ENCODE data around the gene TMEM266.

The TMEM266 gene

DNA sequence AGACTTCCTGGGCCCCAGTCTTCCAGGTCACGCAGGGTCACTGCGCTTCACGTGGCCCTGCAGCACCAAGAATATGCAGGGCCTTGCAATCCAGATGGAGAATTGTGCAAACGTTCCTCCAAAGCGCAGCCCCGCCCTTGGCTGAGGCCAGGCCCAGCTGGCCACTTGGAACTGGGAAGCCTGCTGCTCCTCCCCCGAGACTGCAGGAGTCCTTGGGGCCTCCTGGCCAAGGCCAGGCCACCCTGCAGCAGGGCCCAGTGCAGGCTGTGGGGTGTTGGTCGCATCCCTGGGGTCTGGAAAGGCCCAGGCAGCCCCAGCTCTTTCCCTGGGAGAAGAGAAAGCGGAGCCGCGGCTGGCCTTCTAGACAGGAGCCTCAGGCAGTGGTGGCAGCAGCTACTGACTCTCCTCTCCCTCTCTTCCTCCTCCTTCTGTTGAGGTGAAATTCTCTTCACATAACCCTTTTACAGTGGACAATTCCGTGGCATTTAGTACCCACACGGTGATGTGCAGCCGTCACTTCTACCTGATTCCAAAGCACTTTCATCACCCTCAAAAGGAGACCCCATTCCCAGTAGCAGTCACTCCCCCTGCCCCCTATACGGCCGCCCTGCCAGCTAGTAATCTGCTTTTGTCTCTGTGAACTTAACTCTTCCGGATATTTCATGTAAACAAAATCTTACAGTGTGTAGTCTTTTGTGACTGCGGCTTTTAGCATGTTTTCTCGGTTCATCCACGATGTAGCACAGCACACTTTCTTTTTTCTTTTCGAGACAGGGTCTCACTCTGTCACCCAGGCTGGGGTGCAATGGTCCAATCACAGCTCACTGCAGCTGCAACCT, 103.9 kb downstream of the TMEM266 start:
- no peak for DNase-seq

DNA sequence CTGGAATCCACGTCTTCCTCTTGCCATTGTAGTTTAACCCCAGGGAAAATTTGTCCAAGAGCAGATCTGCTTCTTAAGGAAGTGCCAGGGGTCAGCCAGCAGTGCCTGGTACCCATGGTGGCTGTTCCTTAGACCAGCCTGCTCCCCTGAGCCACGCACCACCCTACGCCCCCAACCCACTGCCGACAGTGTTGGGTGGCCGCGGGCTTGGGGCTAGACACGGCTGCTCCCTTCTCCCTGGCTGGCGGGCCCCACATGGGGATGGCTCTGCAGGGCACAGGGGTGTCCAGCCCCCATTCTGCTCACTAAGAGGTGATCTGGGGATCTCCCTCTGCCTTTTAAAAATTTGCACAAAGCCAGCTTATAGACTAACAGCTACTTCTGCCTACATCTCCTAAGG, 104.8 kb downstream of the TMEM266 start:
- DNase-seq = no peak

DNA sequence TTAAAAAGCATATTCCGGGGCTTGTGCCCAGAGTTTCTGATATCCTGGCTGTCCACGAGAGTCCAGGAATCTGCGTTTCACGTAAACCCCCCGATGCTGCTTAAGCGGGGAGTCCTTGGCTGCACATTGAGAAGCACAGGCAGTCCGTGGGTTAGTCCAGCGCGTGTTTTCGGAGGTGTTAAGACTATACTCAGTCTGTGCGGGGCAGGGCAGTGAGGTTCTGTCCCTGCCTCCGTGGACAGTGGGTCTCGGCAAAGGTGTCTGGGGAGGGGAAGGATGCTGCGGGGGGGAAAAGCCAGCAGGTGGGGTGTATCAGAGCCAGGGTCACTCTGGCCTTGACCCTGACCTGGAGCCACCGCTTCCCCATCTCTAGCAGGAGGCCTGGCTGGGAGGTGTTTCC, 106.2 kb downstream of the TMEM266 start:
- DNase-seq = no peak

DNA sequence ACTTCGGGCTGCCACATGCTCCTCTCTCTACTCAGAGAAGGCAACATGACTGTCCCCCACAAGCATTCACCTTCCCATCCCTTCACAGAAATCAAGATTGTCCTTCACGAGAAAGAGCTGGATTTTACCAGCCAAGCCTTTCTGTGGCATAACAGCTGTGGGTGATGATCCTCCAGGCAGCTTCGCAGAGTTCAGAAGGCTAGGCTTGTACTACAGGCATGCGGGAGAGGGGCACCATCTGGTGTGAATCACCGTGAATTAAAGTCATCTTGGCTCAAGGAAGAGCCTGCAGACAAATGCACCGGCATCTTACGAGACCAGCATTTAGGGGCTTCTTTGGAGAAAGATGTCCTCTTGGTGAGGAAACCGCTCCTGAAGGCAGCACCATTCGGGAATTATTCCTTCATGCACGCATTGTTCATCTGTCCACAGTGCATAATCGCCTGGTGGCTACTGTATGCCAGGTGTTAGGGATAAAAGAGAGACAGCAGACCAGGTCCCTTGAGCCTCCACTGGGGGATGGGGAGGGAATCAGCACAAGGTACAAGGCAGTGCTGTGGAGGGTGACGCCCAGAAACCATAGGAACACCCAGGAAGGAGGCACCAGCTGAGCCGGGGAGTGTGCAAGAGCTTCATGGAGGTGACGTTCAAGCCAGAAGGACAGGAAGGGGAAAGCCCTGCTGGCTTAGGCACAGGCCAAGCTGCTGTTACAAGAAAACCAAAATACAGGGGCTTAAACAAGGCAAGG, 108.6 kb downstream of the TMEM266 start:
- no peak for DNase-seq

DNA sequence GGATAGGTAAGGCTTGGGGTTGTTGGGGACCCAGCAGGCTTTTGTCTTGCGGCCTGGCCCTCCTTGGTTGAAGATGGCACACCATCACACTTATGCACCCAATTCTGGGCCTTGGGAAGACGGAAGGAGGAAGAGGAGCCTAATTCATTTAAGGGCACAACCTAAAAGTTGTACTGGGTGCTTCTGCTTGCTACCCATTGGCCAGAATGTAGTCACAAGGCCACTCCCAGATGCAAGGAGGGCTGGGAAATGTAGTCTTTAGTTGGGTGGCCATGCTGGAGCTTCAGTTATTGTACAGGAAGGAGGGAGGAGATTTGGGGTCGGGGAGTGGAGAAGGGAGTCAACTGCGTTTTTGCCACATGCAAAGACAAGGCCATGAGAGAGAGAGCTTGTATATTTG, 109.2 kb downstream of the TMEM266 start:
- DNase-seq = no peak

DNA sequence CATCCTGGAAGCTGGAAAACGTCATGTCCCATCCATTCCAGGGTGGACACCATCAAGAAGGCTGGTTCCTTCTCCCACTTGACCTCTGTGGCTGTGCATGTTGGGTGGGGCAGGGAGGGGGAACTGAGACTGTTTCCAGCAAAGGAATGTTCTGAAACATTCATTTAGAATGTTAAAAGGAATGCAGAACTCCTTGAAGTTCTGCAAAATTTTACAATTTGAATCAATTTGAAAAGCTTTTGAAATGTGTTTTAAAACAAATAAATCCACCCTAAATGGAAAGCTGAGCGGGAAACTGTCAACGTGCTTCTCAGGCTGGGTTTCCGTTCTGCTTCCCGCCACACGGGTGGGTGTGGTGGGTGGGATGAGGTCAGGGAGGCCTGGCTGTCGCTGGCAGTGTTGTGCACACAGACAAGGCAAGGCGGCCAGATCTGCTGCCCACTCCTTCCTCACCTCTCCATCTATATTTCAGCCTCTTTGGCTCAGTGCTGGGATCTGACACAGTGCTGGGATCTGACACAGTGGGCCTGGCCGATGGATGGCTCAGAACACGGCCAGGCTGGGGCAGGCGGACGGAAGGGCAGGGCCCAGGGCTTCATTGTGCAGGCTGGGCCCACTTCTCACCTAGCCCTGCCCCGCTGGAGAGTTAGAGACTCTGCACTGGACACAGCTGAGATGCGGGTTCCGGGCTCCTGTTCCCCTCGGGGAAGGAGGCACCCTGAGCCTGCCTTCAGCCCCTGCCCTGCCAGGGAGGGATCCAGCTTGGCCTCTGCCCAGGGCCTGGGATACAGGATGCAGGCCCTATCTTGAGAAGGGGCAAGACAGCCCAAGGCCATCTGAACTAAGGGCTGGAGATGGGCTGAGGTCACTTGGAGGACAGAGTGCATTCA, 110.4 kb downstream of the TMEM266 start:
- DNase-seq = no peak

DNA sequence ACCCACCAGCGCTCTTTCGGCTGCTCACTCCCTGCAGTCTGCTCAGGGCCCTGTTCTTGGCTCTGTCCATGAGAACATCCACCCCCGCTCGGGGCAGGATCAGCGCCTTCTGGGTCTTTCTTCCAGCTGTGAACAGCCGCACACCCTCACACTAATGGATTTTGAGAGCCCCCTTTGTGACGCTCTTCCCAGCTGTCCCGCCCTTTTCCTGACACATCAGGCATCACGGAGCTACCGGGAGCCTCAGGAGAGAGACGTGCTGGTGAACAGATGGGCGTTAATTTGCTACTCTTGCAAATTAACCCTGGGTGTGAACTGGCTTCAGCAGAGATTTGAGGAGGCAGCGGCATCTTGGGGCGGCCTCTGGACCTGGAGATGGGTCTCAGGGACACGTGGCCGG, 113.0 kb downstream of the TMEM266 start:
- no peak for DNase-seq

DNA sequence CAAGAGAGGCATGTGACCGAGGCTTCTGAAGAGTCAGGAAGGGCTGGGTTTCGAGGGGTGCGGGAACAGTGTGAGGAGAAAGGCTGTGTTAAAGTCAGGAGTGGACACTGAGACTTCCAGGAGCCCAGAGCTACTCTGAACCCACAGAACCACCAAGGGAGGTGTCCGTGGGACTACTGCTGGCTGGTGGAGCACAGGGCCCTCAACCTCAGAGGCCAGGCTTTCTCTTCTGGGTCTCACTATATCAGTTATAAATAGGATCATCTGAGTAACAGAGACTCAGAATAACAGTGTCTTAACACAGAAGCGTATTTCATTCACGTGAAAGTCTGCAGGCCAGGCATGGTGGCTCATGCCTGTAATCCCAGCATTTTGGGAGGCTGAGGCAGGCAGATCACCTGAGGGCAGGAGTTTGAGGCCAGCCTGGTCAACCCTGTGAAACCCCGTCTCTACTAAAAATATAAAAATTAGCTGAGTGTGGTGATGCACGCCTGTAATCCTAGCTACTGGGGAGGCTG, 113.6 kb downstream of the TMEM266 start:
- DNase-seq = no peak

DNA sequence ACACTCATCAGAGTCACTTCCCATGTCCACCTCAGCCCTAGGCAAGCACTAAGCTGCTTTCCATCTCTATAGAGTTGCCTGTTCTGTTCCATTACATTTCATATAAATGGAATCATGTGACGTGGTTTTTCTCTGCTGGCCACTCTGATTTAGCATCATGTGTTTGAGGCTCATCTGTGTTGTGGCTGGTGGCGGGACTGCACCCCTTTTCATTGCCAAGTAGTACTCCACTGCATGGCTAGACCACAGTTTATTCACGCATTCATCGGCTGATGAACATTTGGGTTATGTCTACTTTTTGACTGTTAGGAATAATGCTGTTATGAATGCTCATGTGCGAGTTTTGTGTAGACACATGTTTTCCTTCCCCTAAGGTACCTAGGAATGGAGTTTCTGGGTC, 114.9 kb downstream of the TMEM266 start:
- DNase-seq = no peak

DNA sequence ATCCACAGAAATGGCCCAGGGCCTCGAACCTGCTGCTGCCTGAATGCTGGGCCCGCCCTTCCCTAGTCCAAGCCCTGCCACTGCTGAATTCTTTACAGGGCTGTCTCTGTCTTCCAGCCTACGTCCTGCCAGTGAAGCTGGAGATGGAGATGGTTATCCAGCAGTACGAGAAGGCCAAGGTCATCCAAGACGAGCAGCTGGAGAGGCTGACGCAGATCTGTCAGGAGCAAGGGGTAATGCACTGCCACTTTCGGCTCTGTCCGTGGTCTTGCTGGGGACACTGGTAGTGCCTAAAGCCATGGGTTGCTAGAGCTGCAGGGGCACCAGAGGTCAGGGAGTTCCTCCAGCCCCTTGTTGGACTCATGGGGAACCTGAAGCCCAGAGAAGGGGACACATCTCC, 115.7 kb downstream of the TMEM266 start:
- no peak for DNase-seq

DNA sequence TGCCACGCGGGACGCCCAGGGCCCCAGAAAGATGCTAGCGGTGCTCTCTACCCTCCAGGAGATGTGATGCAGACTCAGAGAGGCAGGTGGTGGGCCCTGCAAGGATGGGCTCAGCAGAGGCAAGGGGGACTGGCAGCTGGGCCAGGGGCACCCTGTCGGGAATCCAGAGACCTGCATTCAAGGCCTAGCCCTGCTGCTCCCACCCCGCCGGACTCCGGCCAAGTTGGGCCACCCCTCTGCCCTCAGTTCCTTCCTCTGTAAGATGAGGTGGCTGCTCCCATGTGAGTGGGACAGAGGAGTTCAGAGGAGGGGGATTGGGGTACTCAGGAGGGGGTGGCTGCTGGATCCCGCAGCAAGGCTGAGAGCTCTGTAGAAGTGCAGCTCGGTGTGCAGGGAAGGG, 116.3 kb downstream of the TMEM266 start:
- no peak for DNase-seq

DNA sequence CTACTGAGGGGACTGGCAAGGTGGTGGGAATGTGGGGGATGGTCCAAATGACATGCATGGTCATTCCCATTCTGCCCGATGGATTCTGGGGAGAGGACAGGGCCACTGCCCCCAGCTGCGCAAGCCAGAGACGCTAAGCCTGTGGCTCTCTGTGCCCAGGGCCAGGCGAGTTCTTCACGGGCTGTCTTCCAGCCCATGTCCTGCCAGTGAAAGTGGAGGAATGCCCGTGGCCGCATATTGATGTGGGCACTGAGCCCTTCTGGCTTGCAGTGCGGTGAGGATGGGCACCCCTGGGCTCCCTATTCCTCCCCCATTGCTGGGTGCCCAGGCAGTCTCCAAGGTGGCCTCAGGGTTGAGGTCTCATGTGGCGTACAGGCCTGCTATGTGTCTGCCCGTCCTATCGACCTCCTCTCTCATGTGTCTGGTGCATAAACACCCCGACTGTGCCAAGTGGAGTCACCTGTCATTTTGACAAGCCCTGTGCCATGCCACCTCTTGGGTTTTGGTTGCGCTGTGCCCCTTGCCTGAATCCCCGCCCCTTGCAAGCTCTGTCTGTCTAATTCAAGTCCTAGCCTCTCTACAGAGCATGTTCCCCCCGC, 116.8 kb downstream of the TMEM266 start:
- DNase-seq = no peak

DNA sequence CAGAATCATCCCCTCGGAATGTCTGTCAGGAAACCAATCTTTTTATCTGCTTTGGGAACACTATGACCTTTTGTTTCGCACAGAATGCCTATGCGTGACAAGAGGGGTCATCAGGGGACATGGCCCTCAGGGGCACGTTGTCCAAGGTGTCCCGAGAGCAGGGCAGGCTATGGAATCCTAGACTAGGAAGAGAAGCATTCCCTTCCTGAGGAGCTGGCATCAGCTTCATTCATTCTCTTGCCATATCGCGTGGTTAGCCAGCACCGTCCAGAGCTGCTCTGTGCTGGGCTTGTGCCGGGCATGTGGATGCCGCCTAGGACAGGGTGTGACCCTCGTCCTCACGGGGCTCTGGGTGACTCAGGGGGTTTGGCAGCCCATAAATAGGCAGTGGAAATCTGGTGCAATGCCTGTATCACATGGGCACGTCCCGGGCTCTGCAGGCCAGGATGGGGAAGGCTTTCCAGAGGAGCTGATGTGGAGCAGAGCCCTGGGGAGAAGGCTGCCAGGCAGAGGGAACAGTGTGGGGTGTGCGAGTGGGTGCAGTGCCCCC, 117.8 kb downstream of the TMEM266 start:
- no peak for DNase-seq

DNA sequence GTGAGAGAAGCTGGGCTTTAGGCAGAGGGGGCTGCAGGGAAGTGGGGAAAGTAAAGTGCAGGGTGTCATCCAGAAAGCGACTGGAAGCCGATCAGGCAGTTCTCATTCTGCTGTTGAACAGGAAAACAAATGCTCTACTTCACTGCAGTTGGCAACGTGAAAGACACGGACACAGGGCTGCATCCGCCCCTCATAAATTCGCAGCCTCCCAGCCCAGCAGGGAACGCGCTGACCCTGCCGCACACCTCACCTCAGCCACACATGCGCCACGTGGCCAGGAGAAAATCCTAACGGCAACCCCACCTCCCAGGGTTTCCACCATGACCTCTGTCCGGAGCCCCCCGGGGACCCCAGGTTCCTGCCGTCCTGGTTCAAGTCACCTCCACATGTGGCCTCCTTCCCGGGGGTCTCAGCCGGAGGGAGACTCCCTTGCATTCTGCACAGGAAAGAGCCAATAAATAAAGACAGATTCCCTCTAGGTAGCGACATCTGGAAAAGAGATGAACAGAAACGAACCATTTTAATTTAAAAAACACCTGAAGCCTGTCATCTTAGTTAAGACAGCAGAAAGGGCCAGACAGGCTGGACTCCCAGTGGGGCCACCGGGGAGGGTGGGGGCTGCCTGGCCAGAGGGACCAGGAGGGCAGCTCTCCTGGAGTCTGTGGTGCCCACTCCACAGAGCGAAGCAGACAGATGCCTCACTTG, 118.7 kb downstream of the TMEM266 start:
- no peak for DNase-seq

DNA sequence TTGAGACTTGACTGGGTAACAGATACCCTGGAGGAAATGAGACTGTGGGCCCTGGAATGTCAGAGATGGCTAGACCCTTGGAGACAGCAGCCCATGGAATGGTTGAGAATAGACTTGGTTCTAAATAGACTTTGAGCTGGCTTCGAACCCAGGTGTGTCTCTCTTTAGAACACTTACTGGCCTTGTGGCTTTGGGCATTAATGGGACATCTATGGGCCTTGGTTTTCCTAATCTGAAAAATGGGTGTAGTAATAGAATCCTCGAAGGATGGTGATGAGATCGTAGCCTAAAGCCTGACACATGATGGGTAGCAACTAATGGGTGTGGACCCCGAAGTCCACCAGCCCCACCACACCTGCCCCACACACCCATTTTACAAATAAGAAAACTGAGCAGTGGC, 119.2 kb downstream of the TMEM266 start:
- no peak for DNase-seq

DNA sequence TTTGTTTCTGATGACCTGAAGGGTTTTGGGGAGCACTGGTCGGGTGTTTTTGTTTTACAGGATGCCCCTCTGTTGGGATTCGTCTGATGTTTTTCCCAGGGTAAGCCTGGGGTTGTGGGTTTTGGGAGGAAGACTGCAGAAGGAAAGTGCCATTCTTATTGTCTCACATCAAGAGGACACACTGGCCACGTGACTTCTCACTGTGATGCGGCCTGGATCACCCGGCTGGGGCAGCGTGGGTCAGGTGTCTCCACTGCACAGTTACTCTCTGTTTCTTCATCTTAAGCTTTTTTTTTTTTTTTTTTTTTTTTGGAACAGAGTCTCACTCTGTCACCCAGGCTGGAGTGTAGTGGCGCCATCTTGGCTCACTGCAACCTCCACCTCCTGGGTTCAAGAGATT, 120.5 kb downstream of the TMEM266 start:
- DNase-seq = no peak

DNA sequence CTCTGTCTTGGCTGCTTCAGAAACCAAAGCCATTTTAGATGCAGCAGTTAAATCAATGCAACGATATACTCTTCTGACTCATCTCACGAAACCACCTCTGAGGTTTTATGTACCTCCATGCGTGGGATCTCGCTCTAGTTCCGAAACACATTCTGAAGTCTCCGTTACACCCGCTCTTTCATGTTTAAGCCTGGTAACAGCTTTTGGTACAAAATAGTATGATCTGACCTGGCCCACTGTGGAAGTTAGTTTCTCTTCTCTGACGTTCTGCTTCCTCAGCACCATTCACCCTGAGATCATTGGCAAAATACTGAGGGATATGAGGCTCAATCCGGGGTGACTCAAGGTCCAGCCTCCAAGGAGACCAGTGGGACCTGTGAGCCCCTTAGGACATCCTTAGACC, 121.9 kb downstream of the TMEM266 start:
- no peak for DNase-seq

DNA sequence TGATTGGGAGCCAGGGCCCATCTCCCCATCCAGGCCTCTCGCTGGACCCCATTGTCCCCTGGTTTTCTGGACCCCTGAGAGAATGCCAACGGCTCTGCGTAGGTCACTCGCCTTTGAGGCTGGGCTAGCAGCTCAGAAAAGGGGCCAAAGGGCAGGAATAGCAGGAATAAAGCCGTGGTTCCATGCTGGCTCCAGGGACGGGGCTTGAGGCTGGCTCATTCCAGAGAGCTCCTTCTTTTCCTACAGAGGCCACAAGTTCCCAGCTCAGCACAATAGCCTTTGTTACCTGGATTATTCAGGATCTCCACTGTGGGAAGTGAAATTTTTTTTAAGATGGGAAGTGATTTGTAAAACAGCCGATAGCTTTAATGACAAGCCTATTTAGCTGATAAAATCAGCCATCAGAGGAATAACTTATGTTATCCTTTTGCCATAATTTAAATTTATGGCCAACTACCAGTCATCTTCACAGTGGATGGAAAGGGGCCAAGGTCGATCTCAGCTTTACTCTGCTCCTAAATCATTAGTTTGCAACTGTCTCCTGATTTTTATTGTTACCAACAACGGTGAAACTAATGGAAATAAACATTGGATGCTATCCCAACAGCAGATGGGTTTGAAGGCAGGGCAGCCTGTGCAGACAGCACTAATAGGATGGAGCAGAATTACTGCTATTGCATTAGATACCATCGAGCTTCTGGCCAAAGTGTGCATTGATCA, 124.3 kb downstream of the TMEM266 start:
- DNase-seq = no peak

DNA sequence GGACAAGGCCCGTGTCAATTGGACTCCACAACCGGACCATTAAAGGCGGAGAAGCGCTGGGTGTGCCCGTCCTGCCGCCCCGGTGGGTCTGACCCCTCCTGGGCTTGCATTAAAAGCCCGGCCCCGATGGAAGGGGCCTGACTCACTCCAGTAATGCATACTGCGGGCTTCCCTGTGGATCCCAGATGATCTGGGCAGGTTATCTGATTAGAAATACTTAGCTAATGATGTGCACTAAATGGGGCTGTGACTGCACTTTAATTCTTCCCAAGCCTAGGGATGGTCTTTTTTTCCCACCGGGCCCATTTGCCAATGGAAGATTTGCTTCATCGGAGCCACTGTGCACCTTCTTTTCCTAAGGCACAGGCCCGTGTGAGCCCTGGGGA, 124.9 kb downstream of the TMEM266 start:
- DNase-seq = no peak

DNA sequence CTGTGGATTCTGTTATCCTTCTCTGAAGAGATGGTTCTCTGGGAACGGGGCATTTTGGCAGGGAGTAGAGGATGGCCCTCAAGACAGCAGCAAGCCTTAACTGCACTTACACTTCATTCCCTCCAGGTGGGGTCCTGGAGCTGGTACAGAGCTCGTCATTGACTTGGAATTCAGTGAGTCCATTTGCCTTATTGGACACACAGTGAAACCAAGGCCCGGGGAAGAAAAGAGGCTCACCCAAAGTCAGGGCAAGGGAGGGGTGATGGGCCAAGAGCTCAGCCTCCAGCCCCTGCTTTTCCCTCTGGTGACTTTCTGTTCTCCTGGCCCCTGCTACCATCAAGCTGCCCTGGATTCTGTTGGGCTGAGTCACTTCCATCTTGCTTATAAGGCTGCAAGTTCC, 125.9 kb downstream of the TMEM266 start:
- DNase-seq = no peak

DNA sequence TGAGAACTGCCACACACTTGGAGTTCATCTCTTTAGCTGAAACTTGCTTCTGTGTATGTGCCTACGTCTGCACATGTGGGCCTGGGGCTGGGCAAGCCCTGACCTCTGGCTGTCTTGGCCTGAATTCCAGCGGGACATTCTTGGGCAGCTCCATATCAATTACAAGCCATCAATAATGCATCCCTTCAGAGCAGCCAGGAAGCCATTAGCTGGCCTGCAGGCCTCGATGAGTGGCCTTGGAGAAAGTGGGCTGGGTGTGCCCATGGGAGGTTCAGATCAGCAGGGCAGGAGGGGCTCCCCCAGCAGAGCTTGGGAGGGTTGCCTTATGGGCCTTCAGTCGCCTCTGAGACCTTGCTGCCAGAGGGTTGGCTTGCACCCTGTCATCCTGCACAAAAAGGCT, 127.4 kb downstream of the TMEM266 start:
- DNase-seq = no peak

Measured in NCI-H2107 (cell line).